Loucy (cell line): ENCODE data around the gene SSBP3.

Experiments used
- H2AFZ ChIP-seq: fragments of 200-600 bp; sonication (generic); 2 replicates; pipeline ENCODE4 v1.6.0; 2016; ENCODE audit warnings: antibody characterized with exemption, mild to moderate bottlenecking, low read length, moderate library complexity
- H3F3A ChIP-seq: fragments of 200-600 bp; 2 replicates; pipeline ENCODE4 v1.6.0; 2016; ENCODE audit warnings: antibody characterized with exemption, low read depth, mild to moderate bottlenecking
- H3K27me3 ChIP-seq: fragments of 200-600 bp; sonication (generic); 2 replicates; pipeline ENCODE4 v1.6.1; 2014; ENCODE audit warnings: low read length, mild to moderate bottlenecking; ENCODE audit not compliant: insufficient read depth, poor library complexity, severe bottlenecking
- H3K36me3 ChIP-seq: fragments of 200-600 bp; sonication (generic); 2 replicates; pipeline ENCODE4 v1.6.1; 2016; ENCODE audit warnings: low read length; ENCODE audit not compliant: insufficient read depth
- H3K4me1 ChIP-seq: fragments of 200-600 bp; sonication (generic); 2 replicates; pipeline ENCODE4 v1.5.1; 2014; ENCODE audit warnings: low read length, mild to moderate bottlenecking; ENCODE audit not compliant: insufficient read depth, poor library complexity, severe bottlenecking
- H3K4me2 ChIP-seq: fragments of 200-600 bp; sonication (generic); 2 replicates; pipeline ENCODE4 v1.6.0; 2014; ENCODE audit warnings: antibody characterized with exemption, low read length, low read depth, mild to moderate bottlenecking; ENCODE audit not compliant: poor library complexity, severe bottlenecking
- H3K4me3 ChIP-seq: fragments of 200-600 bp; sonication (generic); 2 replicates; pipeline ENCODE4 v1.5.1; 2014; ENCODE audit warnings: low read length, mild to moderate bottlenecking, mixed read lengths; ENCODE audit not compliant: poor library complexity, severe bottlenecking
- H3K79me2 ChIP-seq: fragments of 200-600 bp; sonication (generic); 2 replicates; pipeline ENCODE4 v1.6.1; 2014; ENCODE audit warnings: low read length; ENCODE audit not compliant: insufficient read depth
- H3K9ac ChIP-seq: fragments of 200-600 bp; sonication (generic); 2 replicates; pipeline ENCODE4 v1.6.0; 2014; ENCODE audit warnings: mild to moderate bottlenecking, low read depth, low read length, moderate library complexity; ENCODE audit not compliant: poor library complexity, severe bottlenecking
- H3K9me2 ChIP-seq: fragments of 200-600 bp; sonication (generic); replicated peaks from 2 replicates; pipeline ENCODE4 v1.6.1; 2016; ENCODE audit warnings: low read depth, low read length, mixed read lengths
- H3K9me3 ChIP-seq: fragments of 200-600 bp; sonication (generic); 2 replicates; pipeline ENCODE4 v1.6.1; 2014; ENCODE audit warnings: mild to moderate bottlenecking, antibody characterized with exemption, low read length, low read depth; ENCODE audit not compliant: insufficient read depth
- H4K20me1 ChIP-seq: fragments of 200-600 bp; sonication (generic); 2 replicates; pipeline ENCODE4 v1.6.0; 2014; ENCODE audit warnings: antibody characterized with exemption, low read length, mild to moderate bottlenecking; ENCODE audit not compliant: insufficient read depth, poor library complexity, severe bottlenecking
- EZH2phosphoT487 ChIP-seq: fragments of 200-600 bp; IDR thresholded peaks from 2 replicates; pipeline ENCODE4 v1.6.1; 2018; ENCODE audit warnings: antibody characterized with exemption, mild to moderate bottlenecking, moderate library complexity, borderline replicate concordance
- TF ChIP-seq, protein P1 (sequence below): fragments of 200-600 bp; sonication (generic); conservative IDR thresholded peaks from 2 replicates; pipeline ENCODE4 v1.5.1; 2014; ENCODE audit warnings: mild to moderate bottlenecking, antibody characterized with exemption, low read length

The SSBP3 gene

DNA sequence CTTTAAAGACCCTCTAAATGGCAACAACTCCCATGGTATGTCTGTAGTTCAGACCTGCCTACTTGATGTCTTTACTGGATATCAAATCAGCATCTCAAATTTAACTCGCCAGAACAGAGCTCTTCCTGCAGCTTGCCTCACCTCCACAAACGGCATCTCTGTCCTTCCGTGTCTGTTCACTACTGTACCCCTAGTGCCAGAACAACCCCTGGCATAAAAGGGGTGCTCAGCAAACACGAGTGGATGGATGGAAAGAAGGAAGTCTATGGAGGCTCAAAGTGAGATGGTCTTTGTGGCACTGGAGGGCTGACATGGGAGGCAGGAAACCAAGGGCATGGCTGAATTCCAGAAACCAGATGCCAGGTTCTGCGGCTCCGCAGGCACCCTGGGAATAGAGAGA is 183.5 kb downstream of the SSBP3 start:
- TF ChIP-seq, protein P1, sequence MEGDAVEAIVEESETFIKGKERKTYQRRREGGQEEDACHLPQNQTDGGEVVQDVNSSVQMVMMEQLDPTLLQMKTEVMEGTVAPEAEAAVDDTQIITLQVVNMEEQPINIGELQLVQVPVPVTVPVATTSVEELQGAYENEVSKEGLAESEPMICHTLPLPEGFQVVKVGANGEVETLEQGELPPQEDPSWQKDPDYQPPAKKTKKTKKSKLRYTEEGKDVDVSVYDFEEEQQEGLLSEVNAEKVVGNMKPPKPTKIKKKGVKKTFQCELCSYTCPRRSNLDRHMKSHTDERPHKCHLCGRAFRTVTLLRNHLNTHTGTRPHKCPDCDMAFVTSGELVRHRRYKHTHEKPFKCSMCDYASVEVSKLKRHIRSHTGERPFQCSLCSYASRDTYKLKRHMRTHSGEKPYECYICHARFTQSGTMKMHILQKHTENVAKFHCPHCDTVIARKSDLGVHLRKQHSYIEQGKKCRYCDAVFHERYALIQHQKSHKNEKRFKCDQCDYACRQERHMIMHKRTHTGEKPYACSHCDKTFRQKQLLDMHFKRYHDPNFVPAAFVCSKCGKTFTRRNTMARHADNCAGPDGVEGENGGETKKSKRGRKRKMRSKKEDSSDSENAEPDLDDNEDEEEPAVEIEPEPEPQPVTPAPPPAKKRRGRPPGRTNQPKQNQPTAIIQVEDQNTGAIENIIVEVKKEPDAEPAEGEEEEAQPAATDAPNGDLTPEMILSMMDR: no peak
- Histone ChIP-seq H3K4me1 (no peaks in the 10 kb centered on the region), H3K79me2 (no peaks in the 10 kb centered on the region), H4K20me1 (no peaks in the 10 kb centered on the region), H3K4me3 (no peak overlapping the region), H3K9me3 (no peaks in the 10 kb centered on the region), H3F3A (no peaks in the 10 kb centered on the region), H3K36me3 (peaks cover 52% of the 10 kb centered on the region; the same call in 1 of the 2 replicates), H3K9ac (no peak overlapping the region), H3K4me2 (no peak overlapping the region), H3K9me2 (no peaks in the 10 kb centered on the region), H3K27me3 (no peaks in the 10 kb centered on the region), H2AFZ (no peak overlapping the region)

DNA sequence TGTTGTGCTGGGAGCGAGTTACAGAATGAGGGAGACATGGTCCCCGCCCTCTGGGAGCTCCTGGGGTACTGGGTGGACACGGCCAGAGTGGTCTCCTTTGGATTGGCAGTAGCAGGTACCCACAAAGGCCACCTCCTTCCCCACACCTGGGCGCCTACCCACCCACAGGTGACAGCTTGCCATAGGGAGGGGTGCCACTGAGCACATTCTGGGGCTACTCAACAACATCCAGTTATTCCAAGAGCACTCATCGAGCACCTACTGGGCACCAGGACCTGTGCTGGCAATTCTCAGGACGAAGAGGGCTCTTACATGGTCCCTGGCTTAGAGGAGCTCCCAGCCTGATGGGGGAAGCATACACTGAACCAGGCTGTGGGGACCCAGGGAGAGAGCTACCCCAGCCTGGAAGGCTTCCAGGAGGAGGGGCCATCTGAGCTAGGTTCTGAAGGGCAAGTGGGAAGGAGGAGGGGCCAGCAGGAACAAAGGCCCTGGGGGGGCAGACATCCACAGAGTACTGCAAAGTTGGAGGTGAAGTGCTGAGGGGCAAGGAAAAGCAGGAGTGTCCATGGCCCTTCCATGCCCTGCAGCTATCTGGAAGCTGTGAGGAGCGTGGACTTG is 184.2 kb downstream of the SSBP3 start:
- no peaks in the 10 kb centered on the region for H3K4me1 ChIP-seq
- no peaks in the 10 kb centered on the region for H3K9me2 ChIP-seq
- H3K9ac ChIP-seq: no peak overlapping the region
- H3K9me3 ChIP-seq: no peaks in the 10 kb centered on the region
- H4K20me1 ChIP-seq: no peaks in the 10 kb centered on the region
- TF ChIP-seq, protein P1: no peak
- TF ChIP-seq EZH2phosphoT487: no peak
- H3K4me2 ChIP-seq: no peak overlapping the region
- no peak overlapping the region for H3K4me3 ChIP-seq
- H3K36me3 ChIP-seq: peaks cover 60% of the 10 kb centered on the region; the same call in 1 of the 2 replicates
- no peaks in the 10 kb centered on the region for H3K27me3 ChIP-seq
- no peaks in the 10 kb centered on the region for H3K79me2 ChIP-seq
- no peaks in the 10 kb centered on the region for H3F3A ChIP-seq
- no peak overlapping the region for H2AFZ ChIP-seq

DNA sequence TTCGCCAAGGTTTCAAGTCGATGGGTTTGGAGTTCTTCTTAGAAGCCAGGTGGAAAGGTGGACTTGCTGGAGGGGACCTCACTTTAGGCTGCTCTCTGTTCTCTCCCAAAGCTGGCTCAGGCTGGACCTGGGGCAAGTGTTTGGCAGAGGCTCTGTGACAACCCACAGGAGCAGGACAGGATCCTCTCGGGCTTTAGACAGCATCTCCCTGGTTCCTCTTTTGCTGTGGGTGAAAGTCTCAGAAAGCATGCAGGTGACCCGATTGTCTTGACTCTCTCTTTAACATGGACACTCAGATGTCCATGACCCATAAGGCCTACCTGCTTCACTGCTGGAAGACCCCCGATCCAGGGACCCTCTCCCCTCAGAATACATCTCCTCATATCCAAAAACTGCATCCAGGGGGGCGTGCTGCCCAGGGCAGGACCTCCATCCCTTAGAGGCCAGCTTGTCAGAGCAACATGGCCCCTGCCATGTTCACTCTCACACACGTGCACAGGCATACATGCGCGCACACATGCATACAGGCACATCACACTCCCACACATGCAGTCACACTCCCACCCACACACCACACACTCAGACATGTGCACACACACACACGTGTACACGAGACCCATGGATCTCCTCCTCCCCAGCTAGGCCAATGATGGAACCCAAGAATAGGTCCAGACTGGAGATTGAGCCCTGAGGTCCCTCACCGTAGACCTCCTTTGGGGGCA is 184.9 kb downstream of the SSBP3 start:
- H3K9me3 ChIP-seq: no peaks in the 10 kb centered on the region
- H3K9ac ChIP-seq: no peak overlapping the region
- H4K20me1 ChIP-seq: no peaks in the 10 kb centered on the region
- H3F3A ChIP-seq: no peaks in the 10 kb centered on the region
- no peaks in the 10 kb centered on the region for H3K4me1 ChIP-seq
- H3K9me2 ChIP-seq: no peaks in the 10 kb centered on the region
- H3K4me3 ChIP-seq: no peak overlapping the region
- peaks cover 65% of the 10 kb centered on the region; the same call in 1 of the 2 replicates for H3K36me3 ChIP-seq
- no peak overlapping the region for H3K4me2 ChIP-seq
- H3K27me3 ChIP-seq: no peaks in the 10 kb centered on the region
- no peaks in the 10 kb centered on the region for H3K79me2 ChIP-seq
- TF ChIP-seq, protein P1: no peak
- no peak for TF ChIP-seq EZH2phosphoT487
- no peak overlapping the region for H2AFZ ChIP-seq
